ENCODE measurements around the gene TM6SF1. TPM values are rescaled to one million over a fixed set of nuclear protein-coding genes. Genes with fewer than 3 reads are reported as not detected.
A peak's percentile ranks its signal among the peaks of the same experiment; 100 is the strongest.
"Not testable (repeated sequence)": the region's sequence is repeated elsewhere in the genome, so short reads cannot be mapped to it uniquely, and the experiment has no call there.

TM6SF1 gene
- total RNA-seq, 2 donors from 2014 or later, result 9.1 to 11.0 TPM

DNA sequence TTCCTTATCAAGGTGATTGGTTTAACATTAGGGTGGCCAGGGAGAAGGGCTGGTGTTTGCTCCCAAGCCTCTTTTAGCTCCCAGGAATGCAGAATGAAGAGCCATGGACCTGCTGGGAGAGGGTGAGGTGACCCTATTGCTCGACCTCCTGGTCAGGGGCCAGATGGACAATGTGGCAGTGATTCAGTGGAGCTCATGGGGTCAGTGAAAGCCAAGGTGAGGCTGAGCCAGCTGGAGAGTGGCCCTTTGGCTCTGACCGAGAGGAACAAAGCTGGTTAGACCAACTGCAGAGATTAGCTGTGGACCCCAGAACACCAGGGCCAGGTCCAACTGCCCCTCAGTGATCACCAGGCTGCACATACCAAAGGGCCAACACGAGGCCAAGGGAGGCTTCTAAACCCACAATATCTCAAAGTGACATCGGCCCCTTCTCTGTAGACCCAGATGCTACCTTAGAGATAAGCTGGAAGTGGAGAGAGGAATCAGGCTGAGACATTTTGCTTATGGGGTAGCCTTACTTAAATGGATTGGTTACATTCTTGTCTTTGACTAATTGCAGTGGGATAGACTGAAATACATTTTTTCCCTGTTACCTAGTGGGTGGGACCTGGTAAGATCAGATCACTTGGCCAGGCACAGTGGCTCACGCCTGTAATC is 24.6 kb upstream of the TM6SF1 start:
- Histone ChIP-seq H3K36me3 (no peaks in the 10 kb centered on the region), H3K9me3 (no peaks in the 10 kb centered on the region), H3K27ac (no peak overlapping the region), H3K4me1 (ENCODE audit: control insufficient read depth in 1 of 2, low read depth in 2 of 2) (peaks cover 0 to 2% of the 10 kb centered on the region in 2 donors), H3K4me3 (no peak overlapping the region), H3K27me3 (replicated peaks; ENCODE audit: insufficient read depth) (no peaks in the 10 kb centered on the region)
- DNase-seq (ENCODE audit: low spot score) (no peak), ATAC-seq (ENCODE audit: insufficient number of reproducible peaks, low FRiP score, low read depth) (no peak)
- TF ChIP-seq, protein P1, sequence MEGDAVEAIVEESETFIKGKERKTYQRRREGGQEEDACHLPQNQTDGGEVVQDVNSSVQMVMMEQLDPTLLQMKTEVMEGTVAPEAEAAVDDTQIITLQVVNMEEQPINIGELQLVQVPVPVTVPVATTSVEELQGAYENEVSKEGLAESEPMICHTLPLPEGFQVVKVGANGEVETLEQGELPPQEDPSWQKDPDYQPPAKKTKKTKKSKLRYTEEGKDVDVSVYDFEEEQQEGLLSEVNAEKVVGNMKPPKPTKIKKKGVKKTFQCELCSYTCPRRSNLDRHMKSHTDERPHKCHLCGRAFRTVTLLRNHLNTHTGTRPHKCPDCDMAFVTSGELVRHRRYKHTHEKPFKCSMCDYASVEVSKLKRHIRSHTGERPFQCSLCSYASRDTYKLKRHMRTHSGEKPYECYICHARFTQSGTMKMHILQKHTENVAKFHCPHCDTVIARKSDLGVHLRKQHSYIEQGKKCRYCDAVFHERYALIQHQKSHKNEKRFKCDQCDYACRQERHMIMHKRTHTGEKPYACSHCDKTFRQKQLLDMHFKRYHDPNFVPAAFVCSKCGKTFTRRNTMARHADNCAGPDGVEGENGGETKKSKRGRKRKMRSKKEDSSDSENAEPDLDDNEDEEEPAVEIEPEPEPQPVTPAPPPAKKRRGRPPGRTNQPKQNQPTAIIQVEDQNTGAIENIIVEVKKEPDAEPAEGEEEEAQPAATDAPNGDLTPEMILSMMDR (IDR thresholded peaks at IDR 0.05), result no peak

DNA sequence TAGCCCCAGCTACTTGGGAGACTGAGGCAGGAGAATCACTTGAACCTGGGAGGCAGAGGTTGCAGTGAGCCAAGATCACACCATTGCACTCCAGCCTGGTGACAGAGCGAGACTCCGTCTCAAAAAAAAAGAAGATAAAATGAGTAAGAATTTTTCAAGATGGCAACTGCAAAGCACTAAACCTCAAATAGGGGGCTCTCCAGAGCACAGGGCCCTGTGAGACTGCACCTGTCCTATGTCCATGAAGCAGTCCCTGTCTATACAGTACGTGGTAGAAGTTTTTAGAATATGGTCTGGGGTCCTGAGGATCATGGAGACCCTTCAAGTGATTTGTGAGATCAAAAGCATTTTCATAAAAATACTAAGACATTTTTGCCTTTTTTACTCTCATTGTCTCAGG is 22.0 kb upstream of the TM6SF1 start:
- H3K27ac ChIP-seq; DNase-seq (ENCODE audit: low spot score); H3K27me3 ChIP-seq (replicated peaks; ENCODE audit: insufficient read depth); H3K9me3 ChIP-seq; H3K4me1 ChIP-seq (ENCODE audit: control insufficient read depth in 1 of 2, low read depth in 2 of 2); ATAC-seq (ENCODE audit: insufficient number of reproducible peaks, low FRiP score, low read depth); H3K36me3 ChIP-seq; H3K4me3 ChIP-seq: not testable (repeated sequence)

GRCh38 chr15:83085864-83086552 is 21.4 kb upstream of the TM6SF1 start:
- not testable (repeated sequence) for H3K4me1 ChIP-seq (ENCODE audit: control insufficient read depth in 1 of 2, low read depth in 2 of 2); DNase-seq (ENCODE audit: low spot score); H3K27me3 ChIP-seq (replicated peaks; ENCODE audit: insufficient read depth); H3K9me3 ChIP-seq; ATAC-seq (ENCODE audit: insufficient number of reproducible peaks, low FRiP score, low read depth); H3K36me3 ChIP-seq; H3K27ac ChIP-seq; H3K4me3 ChIP-seq

GRCh38 chr15:83087576-83087975 is 19.9 kb upstream of the TM6SF1 start:
- H3K27ac ChIP-seq, result no peak overlapping the region
- TF ChIP-seq, protein P1 (IDR thresholded peaks at IDR 0.05), result no peak
- H3K27me3 ChIP-seq (replicated peaks; ENCODE audit: insufficient read depth), result no peaks in the 10 kb centered on the region
- no peaks in the 10 kb centered on the region for H3K36me3 ChIP-seq
- no peak for DNase-seq (ENCODE audit: low spot score)
- no peak overlapping the region for H3K4me3 ChIP-seq
- ATAC-seq (ENCODE audit: insufficient number of reproducible peaks, low FRiP score, low read depth), result no peak
- H3K4me1 ChIP-seq (ENCODE audit: control insufficient read depth in 1 of 2, low read depth in 2 of 2), result no peaks in the 10 kb centered on the region
- H3K9me3 ChIP-seq, result no peaks in the 10 kb centered on the region

DNA sequence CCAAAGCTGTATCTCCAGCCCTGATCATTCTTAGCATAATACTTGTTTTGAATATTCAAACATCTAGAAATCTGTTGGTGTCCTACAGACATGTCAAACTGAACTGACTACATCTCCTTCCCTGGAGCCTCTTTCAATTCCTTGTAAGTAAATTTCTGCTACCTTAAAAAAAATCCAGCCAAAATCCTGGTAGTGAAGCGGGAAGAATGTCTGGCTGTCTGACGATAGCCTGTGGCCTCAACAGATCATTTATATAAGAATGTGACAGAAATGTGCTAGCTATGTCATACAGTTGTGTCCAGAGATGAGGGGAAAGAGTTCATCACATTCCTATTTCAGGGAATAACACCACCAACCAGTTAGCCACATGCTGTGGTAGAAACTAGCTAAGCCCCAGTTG is 18.6 kb upstream of the TM6SF1 start:
- ATAC-seq (ENCODE audit: insufficient number of reproducible peaks, low FRiP score, low read depth) (no peak), DNase-seq (ENCODE audit: low spot score) (no peak)
- H3K4me1 ChIP-seq (ENCODE audit: control insufficient read depth in 1 of 2, low read depth in 2 of 2), result no peaks in the 10 kb centered on the region
- H3K27ac ChIP-seq, result no peak overlapping the region
- H3K4me3 ChIP-seq, result no peak overlapping the region
- no peaks in the 10 kb centered on the region for H3K9me3 ChIP-seq
- no peaks in the 10 kb centered on the region for H3K27me3 ChIP-seq (replicated peaks; ENCODE audit: insufficient read depth)
- H3K36me3 ChIP-seq, result no peaks in the 10 kb centered on the region
- TF ChIP-seq, protein P1 (IDR thresholded peaks at IDR 0.05), result no peak

DNA sequence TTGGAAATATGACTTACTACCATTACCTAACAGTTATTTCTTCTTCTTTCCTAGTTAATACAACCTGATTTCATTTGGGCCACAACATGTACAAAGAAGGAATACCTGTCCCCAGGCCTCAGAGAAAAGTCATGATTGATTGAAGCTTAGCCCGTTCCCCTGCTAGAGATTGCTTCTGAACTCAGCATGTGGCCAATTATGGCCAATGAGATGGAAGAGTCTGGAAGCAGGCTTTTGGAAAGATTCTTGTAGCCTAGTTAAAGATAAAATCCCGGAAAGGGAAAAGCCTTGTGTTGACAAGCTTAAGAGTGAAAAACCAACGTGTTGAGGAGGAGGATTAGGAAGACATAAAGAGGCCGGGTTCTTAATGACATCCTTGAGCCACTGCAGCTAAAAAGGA is 17.0 kb upstream of the TM6SF1 start:
- no peak for ATAC-seq (ENCODE audit: insufficient number of reproducible peaks, low FRiP score, low read depth)

GRCh38 chr15:83091965-83092308 is 15.5 kb upstream of the TM6SF1 start:
- ATAC-seq (ENCODE audit: insufficient number of reproducible peaks, low FRiP score, low read depth); DNase-seq (ENCODE audit: low spot score); H3K27me3 ChIP-seq (replicated peaks; ENCODE audit: insufficient read depth); H3K36me3 ChIP-seq; H3K4me1 ChIP-seq (ENCODE audit: control insufficient read depth in 1 of 2, low read depth in 2 of 2); H3K9me3 ChIP-seq; H3K4me3 ChIP-seq: not testable (repeated sequence)
- peak overlapping the region in 1 of 2 donors; percentile 34 for H3K27ac ChIP-seq

More for the DNA sequence above, 17.0 kb upstream of the TM6SF1 start:
- Histone ChIP-seq H3K4me3 (no peak overlapping the region), H3K27me3 (replicated peaks; ENCODE audit: insufficient read depth) (no peaks in the 10 kb centered on the region), H3K4me1 (ENCODE audit: control insufficient read depth in 1 of 2, low read depth in 2 of 2) (no peaks in the 10 kb centered on the region), H3K27ac (no peak overlapping the region), H3K9me3 (no peaks in the 10 kb centered on the region), H3K36me3 (no peaks in the 10 kb centered on the region)
- TF ChIP-seq, protein P1 (IDR thresholded peaks at IDR 0.05), result no peak
- DNase-seq (ENCODE audit: low spot score), result no peak

Data from thoracic aorta (tissue), 2 donors.